ENCODE results near the gene TOX2. TPM values are rescaled to one million over a fixed set of nuclear protein-coding genes. Genes with fewer than 3 reads are reported as not detected.

The TOX2 gene
- total RNA-seq, 1 experiment from 2014 or later, result 117 TPM

DNA sequence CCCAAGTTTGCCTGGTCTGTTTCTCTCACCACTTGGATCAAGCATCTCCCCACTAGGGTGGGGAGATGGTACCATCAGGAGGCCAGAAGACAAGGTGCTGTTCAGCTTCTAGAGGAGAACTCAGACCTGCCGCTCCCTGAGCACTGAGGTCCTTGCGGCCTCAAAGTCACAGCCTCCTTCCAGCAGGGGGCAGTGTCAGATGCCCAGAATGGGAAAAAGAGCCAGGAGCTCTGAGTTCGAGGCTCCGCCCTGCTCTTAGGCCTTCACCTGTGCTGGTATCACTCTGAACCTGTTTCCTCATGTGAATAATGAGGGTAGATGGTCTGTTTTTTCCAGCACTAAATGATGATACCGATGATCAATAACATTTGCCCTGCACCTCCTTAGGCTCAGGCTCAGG is 68.7 kb downstream of the TOX2 start:
- H3K36me3 ChIP-seq (ENCODE audit: insufficient read depth, low read length, poor library complexity, severe bottlenecking), result no peaks in the 10 kb centered on the region
- DNase-seq (ENCODE audit: low spot score), result peak; percentile 25
- TF ChIP-seq, protein P1, sequence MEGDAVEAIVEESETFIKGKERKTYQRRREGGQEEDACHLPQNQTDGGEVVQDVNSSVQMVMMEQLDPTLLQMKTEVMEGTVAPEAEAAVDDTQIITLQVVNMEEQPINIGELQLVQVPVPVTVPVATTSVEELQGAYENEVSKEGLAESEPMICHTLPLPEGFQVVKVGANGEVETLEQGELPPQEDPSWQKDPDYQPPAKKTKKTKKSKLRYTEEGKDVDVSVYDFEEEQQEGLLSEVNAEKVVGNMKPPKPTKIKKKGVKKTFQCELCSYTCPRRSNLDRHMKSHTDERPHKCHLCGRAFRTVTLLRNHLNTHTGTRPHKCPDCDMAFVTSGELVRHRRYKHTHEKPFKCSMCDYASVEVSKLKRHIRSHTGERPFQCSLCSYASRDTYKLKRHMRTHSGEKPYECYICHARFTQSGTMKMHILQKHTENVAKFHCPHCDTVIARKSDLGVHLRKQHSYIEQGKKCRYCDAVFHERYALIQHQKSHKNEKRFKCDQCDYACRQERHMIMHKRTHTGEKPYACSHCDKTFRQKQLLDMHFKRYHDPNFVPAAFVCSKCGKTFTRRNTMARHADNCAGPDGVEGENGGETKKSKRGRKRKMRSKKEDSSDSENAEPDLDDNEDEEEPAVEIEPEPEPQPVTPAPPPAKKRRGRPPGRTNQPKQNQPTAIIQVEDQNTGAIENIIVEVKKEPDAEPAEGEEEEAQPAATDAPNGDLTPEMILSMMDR (conservative IDR thresholded peaks at IDR 0.05; ENCODE audit: low read depth, low read length), result peak; percentile 63
- no peak for TF ChIP-seq EZH2 (IDR thresholded peaks at IDR 0.05; ENCODE audit: borderline replicate concordance, low read depth, low read length, poor library complexity, severe bottlenecking)
- CTCF ChIA-PET, result no interaction called here
- H3K9me3 ChIP-seq (ENCODE audit: low read depth, low read length, poor library complexity, severe bottlenecking), result no peaks in the 10 kb centered on the region
- H3K27ac ChIP-seq (ENCODE audit: low read depth, low read length, poor library complexity, severe bottlenecking), result no peak overlapping the region
- H3K4me3 ChIP-seq (ENCODE audit: low read depth, low read length, poor library complexity, severe bottlenecking), result no peak overlapping the region
- POLR2A ChIA-PET (ENCODE audit: low non-redundant PET), result no interaction called here
- peaks cover 47% of the 10 kb centered on the region for H3K4me1 ChIP-seq (ENCODE audit: insufficient read depth, low read length, poor library complexity, severe bottlenecking)
- intact Hi-C loops (cut with micrococcal nuclease; ENCODE audit: unreplicated experiment), result no loop called here
- BruUV-seq (replicated peaks), result no TSS peak
- no peaks in the 10 kb centered on the region for H3K27me3 ChIP-seq (replicated peaks; ENCODE audit: insufficient read depth, low read depth, low read length, poor library complexity)

DNA sequence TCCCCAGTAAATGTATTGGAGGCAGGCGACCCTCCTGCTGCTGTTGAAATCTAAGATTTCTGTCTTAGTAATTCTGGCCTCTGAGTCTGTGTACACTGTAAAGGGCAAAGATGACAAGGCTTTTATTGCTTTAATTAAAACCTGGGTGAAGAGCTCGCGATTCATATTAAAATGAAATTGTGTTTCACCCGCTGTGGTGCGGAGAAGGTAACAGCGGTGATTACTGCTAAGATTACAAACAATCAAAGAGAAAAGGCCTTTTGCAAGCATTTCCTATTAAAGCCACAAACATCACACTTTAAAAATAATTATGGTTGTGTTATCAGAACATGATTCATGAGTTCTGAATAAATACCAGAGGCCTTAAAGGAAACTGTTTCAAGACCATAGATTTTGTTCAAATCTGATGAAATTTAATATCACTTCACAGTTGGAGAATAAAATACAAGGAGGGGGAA is 69.3 kb downstream of the TOX2 start:
- POLR2A ChIA-PET (ENCODE audit: low non-redundant PET), result no interaction called here
- Histone ChIP-seq H3K27me3 (replicated peaks; ENCODE audit: insufficient read depth, low read depth, low read length, poor library complexity) (no peaks in the 10 kb centered on the region), H3K9me3 (ENCODE audit: low read depth, low read length, poor library complexity, severe bottlenecking) (no peaks in the 10 kb centered on the region), H3K4me1 (ENCODE audit: insufficient read depth, low read length, poor library complexity, severe bottlenecking) (peaks cover 44% of the 10 kb centered on the region), H3K36me3 (ENCODE audit: insufficient read depth, low read length, poor library complexity, severe bottlenecking) (no peaks in the 10 kb centered on the region), H3K4me3 (ENCODE audit: low read depth, low read length, poor library complexity, severe bottlenecking) (no peak overlapping the region), H3K27ac (ENCODE audit: low read depth, low read length, poor library complexity, severe bottlenecking) (no peak overlapping the region)
- DNase-seq (ENCODE audit: low spot score), result no peak
- no TSS peak for BruUV-seq (replicated peaks)
- TF ChIP-seq EZH2 (IDR thresholded peaks at IDR 0.05; ENCODE audit: borderline replicate concordance, low read depth, low read length, poor library complexity, severe bottlenecking), result no peak
- TF ChIP-seq, protein P1 (conservative IDR thresholded peaks at IDR 0.05; ENCODE audit: low read depth, low read length), result no peak
- intact Hi-C loops (cut with micrococcal nuclease; ENCODE audit: unreplicated experiment), result no loop called here
- CTCF ChIA-PET, result no interaction called here

DNA sequence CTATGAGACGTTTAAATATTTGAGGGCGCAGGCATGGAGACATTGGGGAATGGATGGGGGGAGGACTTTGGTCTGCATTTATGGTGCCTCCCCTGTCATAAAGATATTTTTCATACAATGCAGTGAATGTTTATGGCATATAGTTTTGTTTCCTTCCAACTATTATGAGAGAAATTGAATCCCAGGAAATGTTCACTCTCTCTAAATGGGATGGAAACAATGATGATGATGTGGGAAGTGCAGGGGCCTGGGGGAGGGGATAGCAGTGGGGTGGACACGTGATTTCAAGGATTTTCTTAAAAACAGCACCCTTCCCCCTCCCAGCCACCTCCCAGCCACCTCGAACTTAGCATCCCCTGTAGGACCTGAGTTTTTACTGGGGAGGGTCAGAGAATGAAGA is 69.9 kb downstream of the TOX2 start:
- H3K4me3 ChIP-seq (ENCODE audit: low read depth, low read length, poor library complexity, severe bottlenecking), result no peak overlapping the region
- ChIA-PET CTCF (interaction anchor here (0.6 kb wide), 1 partner anchor 28 kb away, joined by 9 read pairs; no protein-coding TSS in a partner anchor), POLR2A (ENCODE audit: low non-redundant PET) (no interaction called here)
- no peaks in the 10 kb centered on the region for H3K36me3 ChIP-seq (ENCODE audit: insufficient read depth, low read length, poor library complexity, severe bottlenecking)
- DNase-seq (ENCODE audit: low spot score), result no peak
- TF ChIP-seq, protein P1 (conservative IDR thresholded peaks at IDR 0.05; ENCODE audit: low read depth, low read length), result no peak
- TF ChIP-seq EZH2 (IDR thresholded peaks at IDR 0.05; ENCODE audit: borderline replicate concordance, low read depth, low read length, poor library complexity, severe bottlenecking), result no peak
- intact Hi-C loops (cut with micrococcal nuclease; ENCODE audit: unreplicated experiment), result no loop called here
- H3K9me3 ChIP-seq (ENCODE audit: low read depth, low read length, poor library complexity, severe bottlenecking), result no peaks in the 10 kb centered on the region
- H3K27me3 ChIP-seq (replicated peaks; ENCODE audit: insufficient read depth, low read depth, low read length, poor library complexity), result no peaks in the 10 kb centered on the region
- BruUV-seq (replicated peaks), result no TSS peak
- H3K27ac ChIP-seq (ENCODE audit: low read depth, low read length, poor library complexity, severe bottlenecking), result no peak overlapping the region
- peaks cover 37% of the 10 kb centered on the region for H3K4me1 ChIP-seq (ENCODE audit: insufficient read depth, low read length, poor library complexity, severe bottlenecking)

Data from A673 (cell line).